T-helper 1 cell treated with Interleukin-12 subunit alpha and Interleukin-12 subunit beta and Interleukin-4 antibody, amounts not matched to agents 30 ng/mL and 1 ng/mL, for 36 hours (primary cell): ENCODE data around the gene OR2T3. TPM values are rescaled to one million over a fixed set of nuclear protein-coding genes. Genes with fewer than 3 reads are reported as not detected.
"Not testable (repeated sequence)": the region's sequence is repeated elsewhere in the genome, so short reads cannot be mapped to it uniquely, and the experiment has no call there.

Experiments
- intact Hi-C: fragments of 100-400 bp; cut with micrococcal nuclease; formaldehyde crosslinking; loops from one replicate; pipeline ENCODE4 v1.15.1; 2024
- total RNA-seq: library from RNA; stranded (reverse); gene quantifications from 2 replicates; pipeline ENCODE4 v1.2.3, GENCODE V29; 2022

The OR2T3 gene, protein sequence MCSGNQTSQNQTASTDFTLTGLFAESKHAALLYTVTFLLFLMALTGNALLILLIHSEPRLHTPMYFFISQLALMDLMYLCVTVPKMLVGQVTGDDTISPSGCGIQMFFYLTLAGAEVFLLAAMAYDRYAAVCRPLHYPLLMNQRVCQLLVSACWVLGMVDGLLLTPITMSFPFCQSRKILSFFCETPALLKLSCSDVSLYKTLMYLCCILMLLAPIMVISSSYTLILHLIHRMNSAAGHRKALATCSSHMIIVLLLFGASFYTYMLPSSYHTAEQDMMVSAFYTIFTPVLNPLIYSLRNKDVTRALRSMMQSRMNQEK
- total RNA-seq, result not detected in 2 replicates

DNA sequence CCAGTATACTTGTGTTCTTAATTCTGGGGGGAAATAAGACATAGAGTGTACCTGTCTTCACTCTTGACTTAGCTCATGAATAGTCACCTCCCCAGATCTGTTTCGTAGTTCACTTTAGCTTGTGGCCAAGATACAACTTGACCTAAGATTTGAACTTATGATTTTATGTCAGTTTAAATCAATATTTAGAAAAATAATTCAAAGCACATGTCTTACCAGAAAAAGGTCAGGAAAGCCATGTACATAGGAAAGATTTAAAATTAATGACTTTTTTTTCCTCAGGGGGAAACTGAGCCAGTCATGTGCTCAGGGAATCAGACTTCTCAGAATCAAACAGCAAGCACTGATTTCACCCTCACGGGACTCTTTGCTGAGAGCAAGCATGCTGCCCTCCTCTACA lies at the start of gene OR2T3:
TSS of gene OR2T3 (plus strand) at position 301 of the 400 bp plus-strand sequence. CDS start at position 301, 0 bp downstream.
- intact Hi-C loops, result not testable (repeated sequence)

DNA sequence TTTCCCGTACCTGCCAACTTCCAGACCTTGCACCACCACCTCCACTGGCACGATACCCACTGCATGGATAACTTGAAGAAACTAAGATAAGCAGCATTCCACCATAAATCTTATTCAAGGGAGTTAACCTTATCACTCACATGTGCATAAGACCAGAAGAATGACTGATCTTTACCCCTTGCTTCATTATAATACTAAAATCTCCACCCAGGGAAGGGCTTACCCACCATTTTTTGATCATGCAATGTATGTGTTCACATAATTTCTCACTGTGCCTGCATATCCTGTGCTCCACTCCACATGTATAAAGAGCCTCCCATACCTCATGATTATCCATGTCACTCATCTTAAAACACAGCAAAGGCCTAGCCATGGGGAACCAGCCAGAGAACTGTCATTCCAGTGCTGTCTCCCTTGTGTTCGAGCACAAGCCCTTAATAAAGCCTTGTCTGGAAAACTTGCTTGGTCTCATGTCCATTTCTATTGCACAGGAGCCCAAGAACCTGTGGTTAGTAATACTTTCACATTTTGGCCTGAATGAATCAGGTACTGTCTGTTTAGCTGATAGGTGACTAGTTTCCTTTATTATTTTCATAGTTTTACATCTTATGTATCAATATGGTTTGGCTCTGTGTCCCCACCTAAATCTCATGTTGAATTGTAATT lies 45.5 kb upstream of the OR2T3 start:
- intact Hi-C loops, result not testable (repeated sequence)

DNA sequence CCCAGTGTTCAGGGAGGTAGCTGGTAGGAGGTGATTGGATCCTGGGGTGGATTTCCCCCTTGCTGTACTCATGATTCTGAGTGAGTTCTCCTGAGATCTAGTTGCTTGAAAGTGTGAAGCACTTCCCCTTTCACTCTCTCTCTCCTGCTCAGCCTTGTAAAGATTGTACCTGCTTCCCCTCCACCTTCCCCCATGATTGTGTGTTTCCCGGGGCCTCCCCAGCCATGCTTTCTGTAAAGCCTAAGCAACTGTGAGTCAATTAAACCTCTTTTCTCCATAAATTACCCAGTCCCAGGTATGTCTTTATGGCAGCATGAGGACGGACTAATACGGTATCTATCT lies 45.0 kb upstream of the OR2T3 start:
- intact Hi-C loops, result not testable (repeated sequence)

GRCh38 chr1:248431683-248432082 lies 41.5 kb upstream of the OR2T3 start:
- intact Hi-C loops, result not testable (repeated sequence)

DNA sequence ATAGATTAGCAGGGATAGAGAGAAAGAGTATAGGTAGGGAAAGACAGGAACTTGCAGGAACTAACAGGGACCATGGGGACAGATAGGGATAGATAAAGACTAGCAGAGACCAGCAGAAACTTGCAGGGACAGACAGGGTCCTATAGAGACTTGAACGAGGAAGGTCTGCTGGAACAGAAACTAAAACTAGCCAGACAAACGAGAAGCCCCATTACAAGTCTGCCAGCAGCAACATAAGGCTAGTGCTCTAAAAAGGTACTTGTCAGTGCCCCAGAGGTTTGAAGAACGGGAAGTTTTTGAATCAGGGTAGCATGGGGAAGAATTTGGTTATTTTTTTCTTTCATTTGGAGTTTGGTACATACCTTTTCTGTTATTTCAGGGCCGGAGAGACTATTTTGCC lies 41.0 kb upstream of the OR2T3 start:
- intact Hi-C loops, result not testable (repeated sequence)

DNA sequence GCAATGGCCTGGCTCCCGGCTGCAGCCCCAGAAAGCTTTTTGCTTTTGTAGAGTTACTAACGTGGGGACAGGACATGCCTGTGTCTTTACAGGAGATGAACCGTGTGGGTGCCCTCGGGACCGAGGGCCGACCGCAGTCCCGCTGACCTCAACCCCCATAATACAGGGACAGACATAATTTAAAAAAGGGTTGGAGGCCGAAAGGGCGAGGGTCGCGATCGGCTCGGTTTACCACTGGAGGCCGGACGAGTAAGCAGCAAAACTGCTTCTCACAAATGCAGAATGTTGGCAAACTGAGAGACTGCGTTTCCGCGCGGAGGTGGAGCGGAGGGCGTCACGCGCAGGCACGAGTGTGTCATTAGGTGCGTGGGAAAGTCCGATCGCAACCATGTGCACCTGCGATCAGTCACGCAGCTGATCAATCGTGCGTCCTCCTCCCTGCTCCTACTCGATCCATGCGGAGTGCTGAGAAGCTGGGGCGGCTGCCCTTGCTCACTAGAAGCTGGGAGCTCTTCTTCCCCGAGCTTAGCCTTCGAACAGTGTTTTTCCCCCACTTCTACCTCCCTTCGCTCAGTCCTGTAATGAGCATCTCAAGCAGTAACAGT lies 39.2 kb upstream of the OR2T3 start:
- intact Hi-C loops, result not testable (repeated sequence)

DNA sequence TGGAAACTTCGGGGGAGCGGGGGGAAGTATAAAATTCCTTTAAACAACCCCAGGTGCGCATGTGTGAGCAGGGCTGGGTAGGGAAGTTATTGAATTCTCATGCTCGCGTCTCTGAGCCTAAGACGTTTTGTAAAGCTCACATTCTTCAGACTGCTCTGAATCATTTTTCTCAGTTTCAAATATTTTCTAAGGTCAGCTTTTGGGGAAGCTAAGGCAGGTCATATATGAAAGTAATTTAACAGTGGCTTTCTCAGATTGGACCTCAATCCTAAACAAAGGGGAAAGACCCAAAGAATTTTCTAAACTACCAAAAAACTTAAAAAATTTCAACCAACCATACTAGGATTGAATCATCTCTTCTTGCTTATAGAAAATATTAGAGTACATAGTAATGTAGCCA lies 38.2 kb upstream of the OR2T3 start:
- intact Hi-C loops, result not testable (repeated sequence)

DNA sequence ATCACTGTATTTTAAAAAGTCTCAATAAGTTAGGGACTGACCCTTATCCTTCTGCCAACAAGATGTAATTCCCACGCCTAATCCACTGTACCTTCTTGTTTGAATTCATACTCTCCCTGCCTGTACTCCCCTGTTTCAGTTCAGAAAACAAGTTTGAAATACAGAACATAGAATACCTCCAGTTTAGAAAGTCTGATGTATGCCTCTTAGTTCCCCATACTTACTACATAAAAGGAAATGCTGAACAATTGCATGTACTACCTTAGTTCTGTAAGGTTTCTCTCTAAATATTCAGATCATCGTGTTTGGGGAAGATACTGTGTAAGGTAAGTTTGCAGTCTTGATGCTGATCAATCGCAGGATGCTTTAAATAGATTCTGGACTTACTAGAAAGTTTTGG lies 36.8 kb upstream of the OR2T3 start:
- intact Hi-C loops, result not testable (repeated sequence)

DNA sequence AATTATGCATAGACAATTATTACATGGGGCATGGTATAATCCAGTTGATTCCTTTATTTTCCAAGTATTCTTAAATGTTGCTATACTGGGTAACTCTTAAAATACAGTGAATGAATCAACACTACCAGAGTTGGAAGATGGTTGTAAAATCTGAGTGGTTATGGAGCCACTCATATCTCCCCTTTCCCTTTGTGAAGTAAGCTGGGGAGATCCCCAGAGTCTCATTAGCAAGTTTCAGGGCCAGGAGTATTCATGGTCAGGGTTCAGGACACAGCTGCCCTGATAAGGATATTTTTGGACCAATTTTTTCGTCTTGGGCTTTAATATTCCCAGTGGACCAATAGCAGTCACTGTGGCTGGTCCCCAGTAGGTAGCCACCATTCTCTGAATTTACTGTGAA lies 34.5 kb upstream of the OR2T3 start:
- intact Hi-C loops, result not testable (repeated sequence)

DNA sequence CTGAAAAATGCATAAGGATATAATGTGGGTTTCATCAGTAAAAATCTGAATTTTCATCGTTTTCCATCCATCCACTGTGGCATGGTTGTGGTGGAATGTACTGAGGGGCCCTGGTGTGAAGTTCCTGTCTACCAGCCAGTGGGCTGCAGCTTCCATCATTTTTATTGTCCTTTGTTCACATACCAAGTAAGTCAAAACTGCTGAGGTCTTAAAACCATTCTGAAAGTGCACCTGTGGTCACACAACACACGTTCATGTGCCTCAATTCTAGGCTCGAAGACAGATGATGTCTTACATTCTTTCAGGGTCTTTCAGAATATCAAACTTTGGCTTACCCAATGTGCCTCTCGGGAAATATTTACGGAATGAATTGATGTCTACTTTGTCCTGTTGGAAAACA lies 33.9 kb upstream of the OR2T3 start:
- intact Hi-C loops, result not testable (repeated sequence)

DNA sequence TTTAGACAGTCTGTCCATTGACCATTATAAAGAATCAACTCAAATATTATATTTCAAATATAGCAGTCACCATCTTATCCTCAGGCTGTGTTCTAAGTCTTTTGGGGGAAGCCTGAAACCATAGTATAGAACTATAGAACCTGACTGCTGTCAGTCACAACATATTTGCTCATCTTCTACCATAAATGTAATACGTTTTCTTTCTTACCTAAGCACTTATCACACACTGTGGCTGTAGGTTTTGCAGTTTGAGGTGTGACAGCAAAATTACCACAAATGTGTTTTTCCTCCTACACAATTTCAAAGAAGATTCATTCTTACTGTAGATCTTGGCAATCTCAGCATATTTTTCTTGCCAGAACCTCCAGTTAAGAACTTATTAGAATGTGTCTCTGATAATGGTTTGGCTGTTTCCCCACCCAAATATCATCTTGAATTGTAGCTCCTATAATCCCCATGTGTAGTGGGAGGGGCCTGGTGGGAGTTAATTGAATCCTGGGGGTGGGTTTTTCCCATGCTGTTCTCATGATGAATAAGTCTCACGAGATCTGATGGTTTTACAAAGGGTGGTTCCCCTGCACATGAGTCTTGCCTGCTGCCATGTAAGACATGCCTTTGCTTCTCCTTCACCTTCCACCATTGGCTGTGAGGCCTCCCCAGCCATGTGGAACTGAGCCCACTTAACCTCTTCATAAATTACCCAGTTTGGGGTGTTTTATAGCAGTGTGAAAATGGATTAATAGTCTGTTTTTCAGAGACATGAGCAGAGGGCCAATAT lies 30.5 kb upstream of the OR2T3 start:
- intact Hi-C loops, result not testable (repeated sequence)

GRCh38 chr1:248444603-248445002 lies 28.5 kb upstream of the OR2T3 start:
- intact Hi-C loops, result not testable (repeated sequence)

DNA sequence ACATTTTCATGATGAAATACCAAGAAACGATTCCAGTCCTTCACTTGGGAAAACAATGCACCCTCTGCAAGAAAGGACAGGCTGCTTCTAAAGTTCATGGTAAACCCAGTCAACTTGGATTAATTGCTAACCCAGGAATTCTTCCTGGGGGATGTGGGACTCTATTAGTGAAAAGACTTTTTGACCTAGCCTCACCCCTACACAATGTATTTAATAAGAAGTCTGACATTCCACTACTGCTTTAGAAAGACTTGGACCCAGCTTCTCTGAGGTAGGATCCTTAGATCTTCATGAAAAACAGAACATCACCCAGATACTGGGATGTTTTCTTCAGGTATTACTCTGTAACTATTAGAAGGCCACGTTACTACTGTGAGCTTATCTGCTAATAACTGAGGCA lies 27.8 kb upstream of the OR2T3 start, which contains the start of gene OR2T2:
TSS of gene OR2T2 (plus strand) at position 239 of the 400 bp plus-strand sequence. CDS start 7,161 bp downstream, outside the sequence.
- intact Hi-C loops, result not testable (repeated sequence)

DNA sequence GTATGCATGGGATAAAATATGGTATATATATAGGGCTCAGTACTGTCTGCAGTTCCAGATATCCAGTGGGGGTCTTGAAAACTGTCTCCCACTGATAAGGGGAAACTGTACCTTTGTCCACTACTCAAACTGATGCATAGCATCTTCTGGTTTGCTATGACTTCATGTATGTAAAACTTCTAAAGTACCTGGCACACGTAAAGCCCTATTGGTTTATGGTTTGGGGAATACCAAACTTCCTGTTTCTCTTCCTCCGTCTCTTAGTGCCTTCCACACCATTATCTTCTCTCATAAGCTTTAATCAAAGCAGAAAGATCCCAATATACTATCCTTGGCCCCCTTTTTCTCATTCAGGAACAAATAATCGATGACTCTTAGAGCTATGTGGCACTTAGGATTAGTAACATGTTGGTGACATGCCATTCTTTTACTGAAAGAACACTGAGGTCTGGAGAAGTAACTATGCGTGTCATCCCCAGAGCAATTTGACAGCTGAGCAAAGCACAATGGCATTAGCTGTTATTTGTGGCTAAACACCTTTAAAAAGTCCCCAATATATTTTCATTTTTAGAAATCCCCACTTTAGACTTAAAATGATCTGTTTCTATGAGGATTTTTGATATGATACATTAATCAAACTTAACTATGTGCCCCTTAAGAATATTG lies 24.6 kb upstream of the OR2T3 start:
- intact Hi-C loops, result not testable (repeated sequence)

DNA sequence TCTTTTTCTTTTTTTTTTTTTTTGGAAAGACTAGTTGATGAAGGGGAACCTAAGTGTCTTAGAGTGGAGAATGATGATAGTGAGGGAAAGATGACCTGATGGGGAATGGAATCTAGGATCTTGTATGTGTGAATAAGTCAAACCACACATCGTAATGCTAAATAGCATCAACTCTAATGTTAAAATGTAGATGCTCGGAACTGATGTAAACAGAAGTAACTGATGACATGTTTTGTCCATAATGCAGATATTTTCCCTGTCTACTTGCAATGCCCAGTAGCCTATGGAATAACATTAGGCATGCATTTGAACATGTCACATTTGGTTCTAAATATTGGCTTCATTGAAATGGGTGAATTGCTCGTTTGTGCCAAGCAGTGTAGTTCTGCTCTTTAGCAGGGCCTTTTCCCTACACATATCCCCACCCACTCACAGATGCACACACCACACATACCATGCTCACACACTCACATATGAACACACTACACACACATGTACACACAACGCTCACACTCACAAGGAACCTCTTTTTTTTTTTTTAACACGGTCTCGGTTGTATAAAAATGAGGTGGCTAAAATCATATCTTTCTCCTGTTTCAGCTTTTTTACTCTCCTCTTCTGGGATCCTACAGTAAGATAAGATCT lies 23.2 kb upstream of the OR2T3 start:
- intact Hi-C loops, result not testable (repeated sequence)

DNA sequence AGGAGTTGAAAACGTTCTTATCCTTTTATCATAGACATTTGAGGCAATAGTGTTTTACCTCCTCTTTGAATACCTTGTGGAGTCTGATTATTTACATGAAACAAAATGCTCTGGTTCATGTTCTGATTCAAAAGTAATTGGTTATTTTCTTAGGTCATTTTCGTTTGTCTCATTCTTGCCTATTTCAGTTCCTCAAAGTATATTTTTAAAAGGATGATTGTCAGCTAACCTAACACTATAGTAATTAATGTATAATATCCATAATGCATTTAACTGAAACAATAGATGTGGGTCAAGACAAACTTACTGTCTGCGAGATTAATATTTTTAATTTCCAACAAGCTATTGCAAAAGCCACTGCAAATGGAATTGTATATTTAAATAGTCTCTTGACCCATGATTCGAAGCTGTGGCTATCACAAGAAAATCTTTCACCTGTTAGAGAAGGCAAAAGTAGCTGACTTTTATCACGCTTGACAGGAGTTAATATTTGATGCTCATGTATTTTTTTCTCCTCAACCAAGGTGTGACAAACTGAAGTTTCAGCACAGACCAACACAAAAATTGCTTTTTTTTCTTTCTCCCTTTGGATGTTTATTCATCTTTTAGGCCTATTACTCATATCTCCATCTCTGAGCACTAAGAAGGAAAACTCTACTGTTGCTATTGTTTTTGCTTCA lies 22.5 kb upstream of the OR2T3 start:
- intact Hi-C loops, result not testable (repeated sequence)

GRCh38 chr1:248453619-248454018 lies 19.5 kb upstream of the OR2T3 start:
- intact Hi-C loops, result not testable (repeated sequence)

- intact Hi-C loops, result not testable (repeated sequence)
These were observed 18.1 kb upstream of the OR2T3 start for GRCh38 chr1:248455045-248455444.

GRCh38 chr1:248456635-248457034 lies 16.5 kb upstream of the OR2T3 start:
- intact Hi-C loops, result not testable (repeated sequence)

DNA sequence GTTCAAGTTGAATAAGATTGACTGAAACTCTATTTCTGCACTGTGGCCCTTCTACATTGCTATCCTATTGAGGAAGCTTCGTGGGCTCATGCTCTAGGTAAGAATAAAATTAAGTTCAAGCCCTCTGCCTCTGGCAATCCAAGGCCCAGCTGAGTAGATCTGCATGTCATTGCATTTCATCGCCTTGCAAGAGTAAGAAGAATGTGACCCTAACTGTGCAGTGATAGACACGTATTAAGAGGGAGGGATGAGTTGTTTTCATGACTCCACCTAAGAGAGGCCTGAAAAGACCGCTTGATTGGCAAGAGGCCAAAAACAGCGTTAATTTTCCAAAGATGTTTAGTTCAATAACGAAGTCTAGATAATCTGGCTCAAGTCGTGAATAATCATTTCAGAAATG lies 14.0 kb upstream of the OR2T3 start:
- intact Hi-C loops, result not testable (repeated sequence)
